ENCODE measurements around the gene SLC33A1. TPM values are rescaled to one million over a fixed set of nuclear protein-coding genes. Genes with fewer than 3 reads are reported as not detected.
A peak's percentile ranks its signal among the peaks of the same experiment; 100 is the strongest.
"Not testable (repeated sequence)": the region's sequence is repeated elsewhere in the genome, so short reads cannot be mapped to it uniquely, and the experiment has no call there.

SLC33A1 gene
- total RNA-seq, 1 donor from 2014 or later: 19.7 TPM

DNA sequence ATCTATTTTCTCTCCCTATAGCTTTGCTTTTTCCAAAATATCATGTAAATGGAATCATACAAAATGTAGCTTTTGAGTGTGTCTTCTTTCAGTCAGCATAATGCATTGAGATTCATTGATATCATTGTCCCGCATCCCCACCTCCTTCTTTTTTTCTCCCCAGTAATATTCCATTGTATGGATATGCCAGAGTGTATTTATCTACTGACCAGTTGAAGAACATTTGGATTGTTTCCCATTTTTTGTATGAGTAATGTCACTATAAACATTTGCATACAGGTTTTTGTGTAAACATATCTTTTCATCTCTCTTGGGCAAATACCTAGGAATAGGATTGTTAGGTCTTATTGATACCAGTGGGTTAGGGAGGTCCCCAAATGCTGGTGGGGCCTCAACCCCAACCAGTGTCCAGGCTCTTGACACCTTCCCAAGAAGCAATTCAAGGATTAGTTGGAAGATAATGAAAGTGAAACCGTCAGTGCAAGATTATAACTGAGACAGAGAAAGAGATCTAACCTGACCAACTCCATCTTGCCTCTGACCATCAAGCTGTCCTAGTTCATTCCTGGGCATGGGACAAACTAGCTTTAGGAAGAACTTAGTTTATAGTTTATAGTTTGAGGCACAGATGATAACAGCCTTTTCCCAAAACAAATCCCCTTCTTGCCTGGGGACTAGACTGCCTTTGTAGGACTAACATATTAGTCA, 7.4 kb upstream of the SLC33A1 start:
- H3K36me3 Mint-ChIP-seq (ENCODE audit: unreplicated experiment): no peaks in the 10 kb centered on the region
- H3K27me3 Mint-ChIP-seq (ENCODE audit: unreplicated experiment): peaks cover 3% of the 10 kb centered on the region
- no peaks in the 10 kb centered on the region for H3K9me3 Mint-ChIP-seq (ENCODE audit: unreplicated experiment)
- DNase-seq: no peak
- TF ChIP-seq, protein P1, sequence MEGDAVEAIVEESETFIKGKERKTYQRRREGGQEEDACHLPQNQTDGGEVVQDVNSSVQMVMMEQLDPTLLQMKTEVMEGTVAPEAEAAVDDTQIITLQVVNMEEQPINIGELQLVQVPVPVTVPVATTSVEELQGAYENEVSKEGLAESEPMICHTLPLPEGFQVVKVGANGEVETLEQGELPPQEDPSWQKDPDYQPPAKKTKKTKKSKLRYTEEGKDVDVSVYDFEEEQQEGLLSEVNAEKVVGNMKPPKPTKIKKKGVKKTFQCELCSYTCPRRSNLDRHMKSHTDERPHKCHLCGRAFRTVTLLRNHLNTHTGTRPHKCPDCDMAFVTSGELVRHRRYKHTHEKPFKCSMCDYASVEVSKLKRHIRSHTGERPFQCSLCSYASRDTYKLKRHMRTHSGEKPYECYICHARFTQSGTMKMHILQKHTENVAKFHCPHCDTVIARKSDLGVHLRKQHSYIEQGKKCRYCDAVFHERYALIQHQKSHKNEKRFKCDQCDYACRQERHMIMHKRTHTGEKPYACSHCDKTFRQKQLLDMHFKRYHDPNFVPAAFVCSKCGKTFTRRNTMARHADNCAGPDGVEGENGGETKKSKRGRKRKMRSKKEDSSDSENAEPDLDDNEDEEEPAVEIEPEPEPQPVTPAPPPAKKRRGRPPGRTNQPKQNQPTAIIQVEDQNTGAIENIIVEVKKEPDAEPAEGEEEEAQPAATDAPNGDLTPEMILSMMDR (IDR thresholded peaks at IDR 0.05; ENCODE audit: partially characterized antibody, unreplicated experiment): no peak
- H3K27ac Mint-ChIP-seq (ENCODE audit: unreplicated experiment): no peak overlapping the region
- H3K4me3 Mint-ChIP-seq (ENCODE audit: unreplicated experiment): no peak overlapping the region
- H3K4me1 Mint-ChIP-seq (ENCODE audit: low read depth, unreplicated experiment): no peaks in the 10 kb centered on the region

DNA sequence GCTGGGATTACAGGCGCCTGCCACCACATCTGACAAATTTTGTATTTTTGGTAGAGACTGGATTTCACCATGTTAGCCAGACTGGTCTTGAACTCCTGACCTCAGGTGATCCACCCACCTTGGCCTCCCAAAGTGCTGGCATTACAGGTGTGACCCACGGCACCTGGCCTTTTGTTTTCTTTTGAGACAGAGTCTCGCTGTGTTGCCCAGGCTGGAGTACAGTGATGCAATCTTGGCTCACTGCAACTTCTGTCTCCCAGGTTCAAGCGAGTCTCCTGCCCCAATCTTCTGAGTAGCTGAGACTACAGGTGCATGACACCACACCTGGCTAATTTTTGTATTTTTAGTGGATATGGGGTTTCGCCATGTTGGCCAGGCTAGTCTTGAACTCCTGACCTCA, 6.2 kb upstream of the SLC33A1 start:
- not testable (repeated sequence) for H3K27ac Mint-ChIP-seq (ENCODE audit: unreplicated experiment); DNase-seq; H3K27me3 Mint-ChIP-seq (ENCODE audit: unreplicated experiment); H3K4me1 Mint-ChIP-seq (ENCODE audit: low read depth, unreplicated experiment); H3K4me3 Mint-ChIP-seq (ENCODE audit: unreplicated experiment); H3K36me3 Mint-ChIP-seq (ENCODE audit: unreplicated experiment); H3K9me3 Mint-ChIP-seq (ENCODE audit: unreplicated experiment)

DNA sequence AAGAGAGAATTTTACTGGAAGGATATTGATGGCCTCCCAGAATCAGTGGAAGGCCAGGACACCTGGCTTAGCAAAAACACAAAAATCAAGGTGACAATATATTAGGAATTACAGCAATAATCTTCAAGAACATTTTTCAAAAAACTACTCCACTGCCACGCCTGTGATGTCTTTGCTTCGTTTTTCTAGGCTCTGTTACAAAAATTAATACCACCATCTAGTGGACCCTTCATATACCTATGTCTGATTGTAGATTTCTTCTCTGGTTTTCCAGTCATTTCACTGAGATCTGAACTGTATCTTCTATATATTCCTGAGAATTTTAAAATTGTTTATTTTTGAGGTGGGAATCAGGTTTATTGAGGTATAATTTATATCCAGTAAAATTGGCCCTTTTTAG, 5.6 kb upstream of the SLC33A1 start:
- H3K9me3 Mint-ChIP-seq (ENCODE audit: unreplicated experiment): peaks cover 2% of the 10 kb centered on the region
- H3K4me3 Mint-ChIP-seq (ENCODE audit: unreplicated experiment): no peak overlapping the region
- H3K27ac Mint-ChIP-seq (ENCODE audit: unreplicated experiment): no peak overlapping the region
- no peaks in the 10 kb centered on the region for H3K4me1 Mint-ChIP-seq (ENCODE audit: low read depth, unreplicated experiment)
- TF ChIP-seq, protein P1 (IDR thresholded peaks at IDR 0.05; ENCODE audit: partially characterized antibody, unreplicated experiment): no peak
- H3K36me3 Mint-ChIP-seq (ENCODE audit: unreplicated experiment): no peaks in the 10 kb centered on the region
- no peak for DNase-seq
- peaks cover 5% of the 10 kb centered on the region for H3K27me3 Mint-ChIP-seq (ENCODE audit: unreplicated experiment)

DNA sequence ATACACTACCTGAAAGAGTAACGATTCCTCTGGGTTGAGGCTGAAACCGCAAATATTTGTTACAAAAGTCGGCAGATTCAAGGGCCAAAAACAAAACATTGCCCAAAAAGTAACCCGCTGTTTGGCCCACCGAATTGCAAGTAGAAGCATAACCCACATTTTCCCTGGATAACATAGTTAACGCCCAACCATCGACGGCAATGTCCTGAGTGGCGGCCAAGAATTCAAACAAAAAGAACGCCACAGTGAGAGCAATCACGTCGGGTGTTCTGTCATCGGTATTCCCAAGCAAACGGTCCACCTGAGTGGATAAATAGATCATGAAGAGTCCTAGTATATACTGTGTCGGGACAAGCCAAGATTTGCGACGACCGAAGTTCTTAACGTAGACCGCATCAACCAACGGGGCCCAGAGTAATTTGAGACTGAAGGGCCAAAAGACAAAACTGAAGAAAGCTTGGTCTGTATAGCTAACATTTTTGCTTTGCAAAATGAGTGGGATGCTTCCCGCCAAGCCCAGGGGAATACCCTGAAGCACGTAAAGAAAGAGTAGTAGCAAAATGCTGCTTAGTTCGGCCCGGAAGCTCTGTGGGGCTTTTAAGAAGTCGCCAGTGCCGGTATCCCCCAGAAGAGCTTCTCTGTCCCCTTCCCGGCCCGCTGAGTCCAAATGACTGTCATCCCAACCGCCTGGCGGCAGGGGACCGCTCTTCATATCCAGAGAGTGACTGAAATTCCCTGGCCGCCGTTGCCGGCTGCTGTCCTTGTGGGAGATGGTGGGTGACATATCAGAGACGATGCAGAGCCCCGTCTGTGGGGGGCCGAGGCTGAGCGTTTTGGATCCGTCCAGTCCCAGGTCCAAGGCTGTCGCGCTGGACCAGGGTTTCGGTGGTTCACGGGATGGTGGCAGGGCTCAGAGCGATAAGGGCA, 750 bp downstream of the SLC33A1 start:
- DNase-seq: peak; percentile 59
- Mint-ChIP-seq H3K27me3 (ENCODE audit: unreplicated experiment) (peaks cover 5% of the 10 kb centered on the region), H3K36me3 (ENCODE audit: unreplicated experiment) (no peaks in the 10 kb centered on the region), H3K4me1 (ENCODE audit: low read depth, unreplicated experiment) (peaks cover 10% of the 10 kb centered on the region), H3K9me3 (ENCODE audit: unreplicated experiment) (peaks cover 8% of the 10 kb centered on the region), H3K27ac (ENCODE audit: unreplicated experiment) (peak overlapping the region; percentile 96), H3K4me3 (ENCODE audit: unreplicated experiment) (peak overlapping the region; percentile 96)
- TF ChIP-seq, protein P1 (IDR thresholded peaks at IDR 0.05; ENCODE audit: partially characterized antibody, unreplicated experiment): peak; percentile 16

DNA sequence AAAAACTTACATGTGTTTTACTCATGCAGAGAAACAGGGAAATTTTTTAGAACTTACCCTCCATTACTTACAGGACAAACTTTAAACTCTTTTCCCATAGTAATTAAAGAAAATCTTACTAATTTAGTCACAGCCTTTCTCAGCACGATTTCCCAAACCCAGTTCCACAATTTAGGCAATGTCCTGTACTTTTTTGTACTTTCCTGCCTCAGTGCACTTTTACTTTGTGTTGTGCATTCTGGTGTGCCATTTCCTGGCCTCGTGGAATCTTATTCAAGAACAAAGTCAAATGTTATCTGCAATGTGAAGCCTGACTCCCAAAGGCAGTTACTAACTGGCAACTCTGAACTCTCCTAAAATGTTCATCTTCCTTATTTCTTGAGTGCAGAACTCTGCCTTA, 1.9 kb downstream of the SLC33A1 start:
- TF ChIP-seq, protein P1 (IDR thresholded peaks at IDR 0.05; ENCODE audit: partially characterized antibody, unreplicated experiment): no peak
- H3K36me3 Mint-ChIP-seq (ENCODE audit: unreplicated experiment): no peaks in the 10 kb centered on the region
- H3K9me3 Mint-ChIP-seq (ENCODE audit: unreplicated experiment): peaks cover 8% of the 10 kb centered on the region
- peak overlapping the region; percentile 96 for H3K4me3 Mint-ChIP-seq (ENCODE audit: unreplicated experiment)
- peaks cover 10% of the 10 kb centered on the region for H3K4me1 Mint-ChIP-seq (ENCODE audit: low read depth, unreplicated experiment)
- H3K27ac Mint-ChIP-seq (ENCODE audit: unreplicated experiment): peak overlapping the region; percentile 84
- H3K27me3 Mint-ChIP-seq (ENCODE audit: unreplicated experiment): peaks cover 5% of the 10 kb centered on the region
- DNase-seq: no peak

DNA sequence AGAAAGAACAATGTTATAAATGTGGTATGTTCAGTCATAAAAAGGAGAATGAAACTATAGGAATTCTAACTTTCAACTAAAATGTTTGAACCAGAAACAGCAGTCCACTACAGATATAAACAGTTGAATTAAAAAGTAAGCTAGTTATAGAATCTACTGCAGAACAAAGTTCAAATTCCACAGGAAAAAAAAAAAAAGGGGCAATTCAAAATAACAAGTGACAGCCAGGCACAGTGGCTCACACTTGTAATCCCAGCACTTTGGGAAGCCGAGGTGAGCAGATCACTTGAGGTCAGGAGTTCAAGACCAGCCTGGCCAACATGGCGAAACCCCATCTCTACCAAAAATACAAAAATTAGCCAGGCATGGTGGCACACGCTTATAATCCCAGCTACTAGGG, 4.8 kb downstream of the SLC33A1 start:
- not testable (repeated sequence) for H3K4me3 Mint-ChIP-seq (ENCODE audit: unreplicated experiment); H3K9me3 Mint-ChIP-seq (ENCODE audit: unreplicated experiment); DNase-seq; H3K27me3 Mint-ChIP-seq (ENCODE audit: unreplicated experiment); H3K27ac Mint-ChIP-seq (ENCODE audit: unreplicated experiment); H3K36me3 Mint-ChIP-seq (ENCODE audit: unreplicated experiment)
- H3K4me1 Mint-ChIP-seq (ENCODE audit: low read depth, unreplicated experiment): peaks cover 10% of the 10 kb centered on the region
